ENCODE results near the gene TNS3. TPM values are rescaled to one million over a fixed set of nuclear protein-coding genes. Genes with fewer than 3 reads are reported as not detected.

Gene TNS3
- total and polyA plus RNA-seq, 2 donors (not counting 1 experiment from before 2014, with no cell fraction given): 11.4 to 77.5 TPM

- Histone ChIP-seq H3K27me3 (replicated peaks in 1 of 4; ENCODE audit: control extremely low read depth in 1 of 4, control insufficient read depth in 3 of 4, insufficient read depth in 4 of 4, low read length in 3 of 4) (peaks cover 0 to 8% (median 0%) of the 10 kb centered on the region in 4 experiments), H4K20me1 (ENCODE audit: control insufficient read depth, insufficient read depth, low read length, poor library complexity, severe bottlenecking) (no peaks in the 10 kb centered on the region), H3K27ac (ENCODE audit: low read length in 2 of 2) (no peak overlapping the region), H3K4me3 (ENCODE audit: control extremely low read depth in 1 of 5, extremely low read depth in 1 of 5, insufficient read depth in 1 of 5, low read depth in 2 of 5, low read length in 4 of 5) (peak overlapping the region in 1 of 5 experiments; percentile 70), H3K4me1 (ENCODE audit: control insufficient read depth in 2 of 2, insufficient read depth in 2 of 2, low read length in 2 of 2) (peaks cover 28 to 46% of the 10 kb centered on the region in 2 donors), H3K9ac (ENCODE audit: low read length) (no peak overlapping the region), H3K9me3 (ENCODE audit: control extremely low read depth in 1 of 3, control insufficient read depth in 2 of 3, insufficient read depth in 1 of 3, low read length in 2 of 3) (peaks cover 0 to 4% (median 0%) of the 10 kb centered on the region in 3 donors), H2AFZ (ENCODE audit: insufficient read depth, low read depth, low read length, poor library complexity, severe bottlenecking) (peak overlapping the region; percentile 81), H3K79me2 (ENCODE audit: control insufficient read depth, insufficient read depth, low read length) (peaks cover 33% of the 10 kb centered on the region), H3K4me2 (replicated peaks; ENCODE audit: low read depth, low read length, poor library complexity, severe bottlenecking) (peak overlapping the region; percentile 92), H3K36me3 (replicated peaks in 1 of 2; ENCODE audit: control extremely low read depth in 1 of 2, control insufficient read depth in 1 of 2, extremely low read depth in 1 of 2, insufficient read depth in 2 of 2, low read length in 1 of 2) (no peaks in the 10 kb centered on the region)
- ChIA-PET CTCF (interaction anchor here (0.9 to 1.8 kb wide), 10 partner anchors 9 to 236 kb away, joined by 3 to 11 read pairs (median 4); no protein-coding TSS in a partner anchor), POLR2A (interaction anchor here (0.6 kb wide), 1 partner anchor 43 kb away, joined by 5 read pairs; no protein-coding TSS in a partner anchor)
- ATAC-seq (ENCODE audit: low read depth) (no peak), DNase-seq (no peak)
- Mint-ChIP-seq H3K27ac (peak overlapping the region; percentile 83), H3K9me3 (ENCODE audit: insufficient read depth) (peaks cover 4% of the 10 kb centered on the region), H3K4me1 (peaks cover 53% of the 10 kb centered on the region), H3K27me3 (no peaks in the 10 kb centered on the region), H3K4me3 (peak overlapping the region; percentile 83)
- intact Hi-C loops (cut with micrococcal nuclease): loop anchor here (1.0 to 5.0 kb wide), 4 partner anchors 40 to 317 kb away; no protein-coding TSS in a partner anchor
- no peak for TF ChIP-seq CTCF (IDR thresholded peaks at IDR 0.05)
- 86% methylated on average over 14 of the region's 15 CpGs for WGBS (ENCODE audit: insufficient coverage)
Observed at GRCh38 chr7:47582764-47583738, 1.1 kb upstream of the TNS3 start.

GRCh38 chr7:47581438-47581803 is 490 bp downstream of the TNS3 start:
- H3K4me2 ChIP-seq (replicated peaks; ENCODE audit: low read depth, low read length, poor library complexity, severe bottlenecking): peak overlapping the region; percentile 92
- peaks cover 4% of the 10 kb centered on the region for H3K9me3 Mint-ChIP-seq (ENCODE audit: insufficient read depth)
- no peaks in the 10 kb centered on the region for H3K36me3 ChIP-seq (replicated peaks in 1 of 2; ENCODE audit: control extremely low read depth in 1 of 2, control insufficient read depth in 1 of 2, extremely low read depth in 1 of 2, insufficient read depth in 2 of 2, low read length in 1 of 2)
- under 1% methylated on average over 33 of the region's 33 CpGs for WGBS (ENCODE audit: insufficient coverage)
- TF ChIP-seq EZH2 (IDR thresholded peaks at IDR 0.05; ENCODE audit: borderline replicate concordance, insufficient read depth, low read depth, low read length, poor library complexity, severe bottlenecking) (no peak), CTCF (IDR thresholded peaks at IDR 0.05) (no peak)
- H3K4me1 Mint-ChIP-seq: peaks cover 64% of the 10 kb centered on the region
- DNase-seq (no peak), ATAC-seq (ENCODE audit: low read depth) (peak; percentile 26)
- peak overlapping the region; percentile 58 to 75 (median 70) for H3K4me3 ChIP-seq (ENCODE audit: control extremely low read depth in 1 of 5, extremely low read depth in 1 of 5, insufficient read depth in 1 of 5, low read depth in 2 of 5, low read length in 4 of 5)
- peak overlapping the region in 1 of 2 donors; percentile 40 for H3K27ac ChIP-seq (ENCODE audit: low read length in 2 of 2)
- intact Hi-C loops (cut with micrococcal nuclease): loop anchor here (5.0 kb wide), 1 partner anchor 99 kb away; no protein-coding TSS in a partner anchor
- H3K9ac ChIP-seq (ENCODE audit: low read length): peak overlapping the region; percentile 72
- peaks cover 33% of the 10 kb centered on the region for H3K79me2 ChIP-seq (ENCODE audit: control insufficient read depth, insufficient read depth, low read length)
- H3K27ac Mint-ChIP-seq: peak overlapping the region; percentile 90
- ChIA-PET CTCF (interaction anchor here (0.7 to 2.6 kb wide), 15 partner anchors 10 to 238 kb away, joined by 3 to 11 read pairs (median 4); no protein-coding TSS in a partner anchor), POLR2A (interaction anchor here (0.7 to 1.4 kb wide), 5 partner anchors 10 to 89 kb away, joined by 3 to 11 read pairs (median 6); no protein-coding TSS in a partner anchor)
- peak overlapping the region; percentile 81 for H2AFZ ChIP-seq (ENCODE audit: insufficient read depth, low read depth, low read length, poor library complexity, severe bottlenecking)
- H3K4me1 ChIP-seq (ENCODE audit: control insufficient read depth in 2 of 2, insufficient read depth in 2 of 2, low read length in 2 of 2): peaks cover 44 to 57% of the 10 kb centered on the region in 2 donors
- H3K4me3 Mint-ChIP-seq: peak overlapping the region; percentile 81
- no peaks in the 10 kb centered on the region for H3K27me3 Mint-ChIP-seq
- peaks cover 0 to 8% (median 0%) of the 10 kb centered on the region in 4 experiments for H3K27me3 ChIP-seq (replicated peaks in 1 of 4; ENCODE audit: control extremely low read depth in 1 of 4, control insufficient read depth in 3 of 4, insufficient read depth in 4 of 4, low read length in 3 of 4)
- no peaks in the 10 kb centered on the region for H4K20me1 ChIP-seq (ENCODE audit: control insufficient read depth, insufficient read depth, low read length, poor library complexity, severe bottlenecking)
- H3K9me3 ChIP-seq (ENCODE audit: control extremely low read depth in 1 of 3, control insufficient read depth in 2 of 3, insufficient read depth in 1 of 3, low read length in 2 of 3): peaks cover 0 to 4% (median 0%) of the 10 kb centered on the region in 3 donors

All from B cell (primary cell).